Measurements from ENCODE around the gene AKNA.

DNA sequence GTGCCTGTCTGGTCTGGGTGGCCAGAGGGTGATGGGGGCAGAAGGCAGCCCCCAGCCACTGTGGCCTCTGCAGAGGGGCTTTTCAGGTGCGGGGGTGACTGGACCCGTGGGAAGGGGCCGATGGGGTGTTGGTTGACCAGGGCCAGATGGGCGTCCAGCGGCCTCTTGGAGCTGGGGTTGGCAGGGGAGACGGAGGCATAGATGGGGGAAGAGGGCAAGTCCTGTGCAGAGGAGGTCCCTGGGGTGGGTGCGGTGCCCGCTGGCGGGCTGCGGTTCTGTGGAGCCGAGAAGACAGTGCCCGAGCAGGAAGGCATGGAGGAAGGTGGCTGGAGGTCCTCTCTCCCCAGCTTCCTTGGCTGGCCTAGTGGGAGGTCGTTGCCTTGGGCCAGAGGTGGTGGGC, 18.7 kb upstream of the AKNA start:
- TF ChIP-seq, protein P1, sequence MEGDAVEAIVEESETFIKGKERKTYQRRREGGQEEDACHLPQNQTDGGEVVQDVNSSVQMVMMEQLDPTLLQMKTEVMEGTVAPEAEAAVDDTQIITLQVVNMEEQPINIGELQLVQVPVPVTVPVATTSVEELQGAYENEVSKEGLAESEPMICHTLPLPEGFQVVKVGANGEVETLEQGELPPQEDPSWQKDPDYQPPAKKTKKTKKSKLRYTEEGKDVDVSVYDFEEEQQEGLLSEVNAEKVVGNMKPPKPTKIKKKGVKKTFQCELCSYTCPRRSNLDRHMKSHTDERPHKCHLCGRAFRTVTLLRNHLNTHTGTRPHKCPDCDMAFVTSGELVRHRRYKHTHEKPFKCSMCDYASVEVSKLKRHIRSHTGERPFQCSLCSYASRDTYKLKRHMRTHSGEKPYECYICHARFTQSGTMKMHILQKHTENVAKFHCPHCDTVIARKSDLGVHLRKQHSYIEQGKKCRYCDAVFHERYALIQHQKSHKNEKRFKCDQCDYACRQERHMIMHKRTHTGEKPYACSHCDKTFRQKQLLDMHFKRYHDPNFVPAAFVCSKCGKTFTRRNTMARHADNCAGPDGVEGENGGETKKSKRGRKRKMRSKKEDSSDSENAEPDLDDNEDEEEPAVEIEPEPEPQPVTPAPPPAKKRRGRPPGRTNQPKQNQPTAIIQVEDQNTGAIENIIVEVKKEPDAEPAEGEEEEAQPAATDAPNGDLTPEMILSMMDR (IDR thresholded peaks at IDR 0.05; ENCODE audit: control extremely low read depth in 1 of 3, insufficient read depth in 1 of 3, low read depth in 1 of 3, low read length in 3 of 3) = no peak
- no peak for TF ChIP-seq RFX5 (IDR thresholded peaks at IDR 0.05; ENCODE audit: borderline replicate concordance, low read depth, low read length)
- no peak for TF ChIP-seq POLR2A (IDR thresholded peaks at IDR 0.05; ENCODE audit: control extremely low read depth in 1 of 2, low read depth in 2 of 2, low read length in 2 of 2)
- no peak for TF ChIP-seq EZH2 (IDR thresholded peaks at IDR 0.05; ENCODE audit: low read depth, low read length, severe bottlenecking)
- no peak for TF ChIP-seq CBX8 (IDR thresholded peaks at IDR 0.05; ENCODE audit: borderline replicate concordance, low read depth, low read length)
- TF ChIP-seq RAD21 (IDR thresholded peaks at IDR 0.05 in 1 of 2, conservative IDR thresholded peaks at IDR 0.05 in 1 of 2; ENCODE audit: low read depth in 2 of 2, low read length in 2 of 2) = no peak
- no peak for TF ChIP-seq JUND (IDR thresholded peaks at IDR 0.05; ENCODE audit: low read length)
- no peak for TF ChIP-seq KDM5A (IDR thresholded peaks at IDR 0.05; ENCODE audit: low read length)
- TF ChIP-seq, protein P2, sequence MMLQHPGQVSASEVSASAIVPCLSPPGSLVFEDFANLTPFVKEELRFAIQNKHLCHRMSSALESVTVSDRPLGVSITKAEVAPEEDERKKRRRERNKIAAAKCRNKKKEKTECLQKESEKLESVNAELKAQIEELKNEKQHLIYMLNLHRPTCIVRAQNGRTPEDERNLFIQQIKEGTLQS (IDR thresholded peaks at IDR 0.05; ENCODE audit: insufficient read depth, low read depth, low read length) = no peak
- no peak for TF ChIP-seq RNF2 (IDR thresholded peaks at IDR 0.05; ENCODE audit: borderline replicate concordance, low read depth, low read length, missing control alignments, poor library complexity, severe bottlenecking)
- TF ChIP-seq, protein P3, sequence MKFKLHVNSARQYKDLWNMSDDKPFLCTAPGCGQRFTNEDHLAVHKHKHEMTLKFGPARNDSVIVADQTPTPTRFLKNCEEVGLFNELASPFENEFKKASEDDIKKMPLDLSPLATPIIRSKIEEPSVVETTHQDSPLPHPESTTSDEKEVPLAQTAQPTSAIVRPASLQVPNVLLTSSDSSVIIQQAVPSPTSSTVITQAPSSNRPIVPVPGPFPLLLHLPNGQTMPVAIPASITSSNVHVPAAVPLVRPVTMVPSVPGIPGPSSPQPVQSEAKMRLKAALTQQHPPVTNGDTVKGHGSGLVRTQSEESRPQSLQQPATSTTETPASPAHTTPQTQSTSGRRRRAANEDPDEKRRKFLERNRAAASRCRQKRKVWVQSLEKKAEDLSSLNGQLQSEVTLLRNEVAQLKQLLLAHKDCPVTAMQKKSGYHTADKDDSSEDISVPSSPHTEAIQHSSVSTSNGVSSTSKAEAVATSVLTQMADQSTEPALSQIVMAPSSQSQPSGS (IDR thresholded peaks at IDR 0.05; ENCODE audit: low read length) = no peak
